Parathyroid adenoma (tissue), 2 donors: ENCODE results near the gene CDH26.
A peak's percentile ranks its signal among the peaks of the same experiment; 100 is the strongest.

Experiments
- H2AFZ ChIP-seq: fragments of 300-600 bp; sonication (generic); one replicate; pipeline ENCODE4 v1.7.0; 2017; ENCODE audit warnings: antibody characterized with exemption, mild to moderate bottlenecking
- H3K27ac ChIP-seq: fragments of 300-600 bp; sonication (generic); one replicate; pipeline ENCODE4 v1.7.0; 2017
- H3K27me3 ChIP-seq: fragments of 300-600 bp; sonication (generic); one replicate; pipeline ENCODE4 v1.7.0; 2017; ENCODE audit warnings: low read length; ENCODE audit not compliant: control insufficient read depth, insufficient read depth
- H3K36me3 ChIP-seq: fragments of 300-600 bp; sonication (generic); one replicate; pipeline ENCODE4 v1.7.0; 2017; ENCODE audit warnings: low read length; ENCODE audit not compliant: control insufficient read depth, insufficient read depth
- H3K4me1 ChIP-seq: fragments of 300-600 bp; sonication (generic); one replicate; pipeline ENCODE4 v1.7.0; 2017; ENCODE audit warnings: control low read depth
- H3K4me2 ChIP-seq: fragments of 300-600 bp; sonication (generic); one replicate; pipeline ENCODE4 v1.7.0; 2017; ENCODE audit warnings: low read length
- H3K4me3 ChIP-seq: fragments of 300-600 bp; sonication (generic); one replicate; pipeline ENCODE4 v1.7.0; 2017; ENCODE audit warnings: low read depth, low read length
- H3K79me2 ChIP-seq: fragments of 300-600 bp; sonication (generic); one replicate; pipeline ENCODE4 v1.7.0; 2017; ENCODE audit warnings: control low read depth
- H3K9ac ChIP-seq: fragments of 300-600 bp; sonication (generic); one replicate; pipeline ENCODE4 v1.7.0; 2017; ENCODE audit warnings: mild to moderate bottlenecking
- H3K9me3 ChIP-seq: fragments of 300-600 bp; sonication (generic); one replicate; pipeline ENCODE4 v1.7.0; 2017; ENCODE audit warnings: low read length; ENCODE audit not compliant: control insufficient read depth
- TF ChIP-seq, protein P1 (sequence below): fragments of 300-600 bp; sonication (generic); IDR thresholded peaks from one replicate; pipeline ENCODE4 v1.7.0; 2017; ENCODE audit warnings: antibody characterized with exemption, mild to moderate bottlenecking
- donor health status: primary hyperparathyroidism.

CDH26 gene

DNA sequence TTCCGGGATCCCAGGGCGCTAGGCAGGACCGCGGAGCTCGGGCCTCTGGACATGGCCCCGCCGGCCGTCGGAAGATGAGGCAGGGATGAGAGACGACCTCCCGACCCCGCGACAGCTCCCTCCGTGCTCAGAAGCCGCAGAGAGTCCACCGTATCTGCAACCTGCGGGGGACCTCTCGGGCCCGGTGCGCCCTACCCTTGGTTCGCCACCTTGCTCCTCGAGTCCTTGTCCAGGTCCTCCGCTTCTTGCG lies 18.4 kb upstream of the CDH26 start:
- peak overlapping the region; percentile 79 for H3K4me2 ChIP-seq
- H3K4me3 ChIP-seq, result peak overlapping the region; percentile 67
- peaks cover 8% of the 10 kb centered on the region for H3K79me2 ChIP-seq
- no peaks in the 10 kb centered on the region for H3K9me3 ChIP-seq
- H3K9ac ChIP-seq, result no peak overlapping the region
- peaks cover 5% of the 10 kb centered on the region for H3K4me1 ChIP-seq
- peak overlapping the region; percentile 85 for H2AFZ ChIP-seq
- no peaks in the 10 kb centered on the region for H3K27me3 ChIP-seq
- H3K27ac ChIP-seq, result peak overlapping the region; percentile 99
- TF ChIP-seq, protein P1, sequence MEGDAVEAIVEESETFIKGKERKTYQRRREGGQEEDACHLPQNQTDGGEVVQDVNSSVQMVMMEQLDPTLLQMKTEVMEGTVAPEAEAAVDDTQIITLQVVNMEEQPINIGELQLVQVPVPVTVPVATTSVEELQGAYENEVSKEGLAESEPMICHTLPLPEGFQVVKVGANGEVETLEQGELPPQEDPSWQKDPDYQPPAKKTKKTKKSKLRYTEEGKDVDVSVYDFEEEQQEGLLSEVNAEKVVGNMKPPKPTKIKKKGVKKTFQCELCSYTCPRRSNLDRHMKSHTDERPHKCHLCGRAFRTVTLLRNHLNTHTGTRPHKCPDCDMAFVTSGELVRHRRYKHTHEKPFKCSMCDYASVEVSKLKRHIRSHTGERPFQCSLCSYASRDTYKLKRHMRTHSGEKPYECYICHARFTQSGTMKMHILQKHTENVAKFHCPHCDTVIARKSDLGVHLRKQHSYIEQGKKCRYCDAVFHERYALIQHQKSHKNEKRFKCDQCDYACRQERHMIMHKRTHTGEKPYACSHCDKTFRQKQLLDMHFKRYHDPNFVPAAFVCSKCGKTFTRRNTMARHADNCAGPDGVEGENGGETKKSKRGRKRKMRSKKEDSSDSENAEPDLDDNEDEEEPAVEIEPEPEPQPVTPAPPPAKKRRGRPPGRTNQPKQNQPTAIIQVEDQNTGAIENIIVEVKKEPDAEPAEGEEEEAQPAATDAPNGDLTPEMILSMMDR, result no peak
- H3K36me3 ChIP-seq, result no peaks in the 10 kb centered on the region

DNA sequence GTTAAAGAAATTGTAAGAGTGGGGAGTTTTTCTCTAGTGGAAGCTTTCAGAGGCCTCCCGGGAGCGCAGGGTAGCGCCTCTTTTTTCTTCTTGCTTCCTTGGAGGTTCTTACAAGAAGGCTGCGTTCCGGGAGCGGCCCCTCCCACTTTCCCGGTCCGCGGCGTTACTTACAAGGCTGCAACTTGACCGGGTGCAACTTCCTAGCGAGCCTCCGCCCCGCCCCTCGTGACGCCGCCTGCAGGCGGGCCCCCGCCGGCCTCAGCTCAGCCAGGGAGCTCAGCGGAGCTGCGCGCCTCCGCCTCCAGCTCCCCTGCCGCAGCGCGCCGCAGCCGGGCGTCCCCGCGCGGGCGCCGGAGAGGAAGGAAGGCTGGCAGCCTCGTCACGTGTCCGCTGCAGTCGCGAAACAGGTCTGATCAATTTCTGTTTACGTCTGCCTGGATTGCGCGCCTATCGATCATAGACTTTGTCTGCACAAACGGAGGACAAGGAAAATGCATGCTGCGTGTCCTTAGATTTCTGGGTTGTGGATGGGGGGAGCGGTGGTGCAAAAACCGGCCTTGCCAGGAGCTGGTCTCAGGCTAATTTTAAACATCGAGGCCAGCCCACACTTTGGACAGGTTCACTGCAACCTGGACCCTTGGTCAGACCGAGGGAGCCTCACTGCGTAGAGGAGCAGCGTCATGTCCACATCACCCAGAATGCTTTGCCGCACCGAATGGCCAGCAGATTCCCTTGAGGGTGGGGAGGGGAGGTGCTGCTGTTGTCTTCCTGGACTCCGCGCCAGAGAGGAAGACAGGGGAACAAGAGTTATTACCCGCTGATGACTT lies 17.9 kb upstream of the CDH26 start, which contains the start of the genes FAM217B and PPP1R3D:
TSS of gene FAM217B (plus strand) at position 261 of the 827 bp plus-strand sequence. CDS start 3,555 bp downstream, outside the sequence.
TSS of gene PPP1R3D (minus strand) at position 177 of the 827 bp plus-strand sequence. CDS start 374 bp downstream, outside the sequence.
- Histone ChIP-seq H3K27me3 (no peaks in the 10 kb centered on the region), H3K4me2 (peak within 1 kb of the TSS; percentile 79), H3K79me2 (peaks cover 8% of the 10 kb centered on the region), H3K9me3 (no peaks in the 10 kb centered on the region), H2AFZ (peak within 1 kb of the TSS; percentile 94), H3K4me3 (peak within 1 kb of the TSS; percentile 67), H3K4me1 (peaks cover 5% of the 10 kb centered on the region), H3K36me3 (no peaks in the 10 kb centered on the region), H3K27ac (peak within 1 kb of the TSS; percentile 99), H3K9ac (peak within 1 kb of the TSS; percentile 82)
- TF ChIP-seq, protein P1, result no peak

DNA sequence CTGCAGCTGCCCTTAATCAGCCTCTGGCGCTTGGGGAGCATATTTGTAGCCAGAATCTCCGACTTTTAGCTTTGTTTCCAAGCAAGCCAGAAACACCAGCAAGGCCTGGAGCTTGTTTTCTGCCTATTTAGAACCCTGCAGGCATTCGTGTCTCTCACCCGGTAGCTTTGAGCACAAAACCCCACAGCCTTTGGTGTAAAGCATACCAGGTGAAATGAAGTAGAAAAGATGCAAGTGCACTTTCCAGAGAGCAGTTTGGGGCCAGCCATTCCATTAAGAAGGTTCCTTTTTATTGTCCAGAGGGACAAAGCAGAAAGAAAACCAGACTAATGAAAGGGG lies 17.3 kb upstream of the CDH26 start:
- peak overlapping the region; percentile 67 for H3K4me3 ChIP-seq
- H3K9me3 ChIP-seq, result no peaks in the 10 kb centered on the region
- H3K36me3 ChIP-seq, result no peaks in the 10 kb centered on the region
- peaks cover 5% of the 10 kb centered on the region for H3K4me1 ChIP-seq
- peak overlapping the region; percentile 94 for H2AFZ ChIP-seq
- H3K9ac ChIP-seq, result peak overlapping the region; percentile 82
- H3K27me3 ChIP-seq, result no peaks in the 10 kb centered on the region
- TF ChIP-seq, protein P1, result no peak
- peak overlapping the region; percentile 99 for H3K27ac ChIP-seq
- H3K4me2 ChIP-seq, result peak overlapping the region; percentile 79
- H3K79me2 ChIP-seq, result peaks cover 8% of the 10 kb centered on the region

DNA sequence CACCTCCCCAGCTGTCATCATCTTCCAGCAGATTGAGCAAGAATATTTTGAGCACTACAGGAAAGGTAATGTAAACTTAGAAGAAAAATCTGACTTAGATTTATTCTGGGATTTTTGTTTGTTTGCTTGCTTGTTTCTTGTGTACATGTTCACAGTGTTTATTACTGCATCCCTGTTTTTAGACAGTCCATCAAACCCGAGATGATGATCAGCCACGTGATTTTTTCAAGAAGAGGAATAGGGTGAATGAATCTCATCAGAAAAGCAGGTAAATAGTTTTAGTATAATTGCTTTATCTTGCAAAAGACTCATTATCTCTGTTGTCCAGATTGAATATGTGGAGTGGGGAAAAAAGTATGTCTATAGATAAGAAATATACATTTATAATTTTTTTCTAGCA lies 16.0 kb upstream of the CDH26 start:
- H3K4me3 ChIP-seq, result no peak overlapping the region

More for the DNA sequence above, 16.0 kb upstream of the CDH26 start:
- peaks cover 8% of the 10 kb centered on the region for H3K79me2 ChIP-seq
- no peak overlapping the region for H2AFZ ChIP-seq
- peak overlapping the region; percentile 99 for H3K27ac ChIP-seq
- H3K4me2 ChIP-seq, result no peak overlapping the region
- H3K9ac ChIP-seq, result no peak overlapping the region
- peaks cover 5% of the 10 kb centered on the region for H3K4me1 ChIP-seq
- no peaks in the 10 kb centered on the region for H3K9me3 ChIP-seq
- H3K36me3 ChIP-seq, result no peaks in the 10 kb centered on the region
- TF ChIP-seq, protein P1, result no peak
- no peaks in the 10 kb centered on the region for H3K27me3 ChIP-seq
